ENCODE measurements around the gene SUGCT.

GRCh38 chr7:40354711-40355110 lies 219.9 kb downstream of the SUGCT start:
- no peak for TF ChIP-seq FEZF1 (tag by site-specific recombination; IDR thresholded peaks at IDR 0.05)
- no peak for TF ChIP-seq KLF7 (tag by site-specific recombination; IDR thresholded peaks at IDR 0.05; ENCODE audit: borderline replicate concordance)
- no peak for TF ChIP-seq GFI1B (tag by site-specific recombination; IDR thresholded peaks at IDR 0.05)
- no peak for TF ChIP-seq ZNF10 (tag by site-specific recombination; IDR thresholded peaks at IDR 0.05)
- TF ChIP-seq CTCF (tag by site-specific recombination; IDR thresholded peaks at IDR 0.05) = no peak
- no peak for TF ChIP-seq ZNF670 (tag by site-specific recombination; IDR thresholded peaks at IDR 0.05; ENCODE audit: low read depth)
- TF ChIP-seq ZNF239 (tag by site-specific recombination; IDR thresholded peaks at IDR 0.05) = no peak

All from HEK293 (cell line).